ENCODE data around the gene CLEC16A. TPM values are rescaled to one million over a fixed set of nuclear protein-coding genes. Genes with fewer than 3 reads are reported as not detected.
A peak's percentile ranks its signal among the peaks of the same experiment; 100 is the strongest.

The CLEC16A gene
- total RNA-seq, 2 experiments from 2014 or later = 36.5 to 55.9 TPM

GRCh38 chr16:11038777-11039176 is 94.4 kb downstream of the CLEC16A start:
- CTCF ChIA-PET = no interaction called here
- Mint-ChIP-seq H3K36me3 (peaks cover 56% of the 10 kb centered on the region), H3K4me1 (peaks cover 22% of the 10 kb centered on the region), H3K4me3 (no peak overlapping the region), H3K27me3 (no peaks in the 10 kb centered on the region), H3K9me3 (ENCODE audit: low read depth) (no peaks in the 10 kb centered on the region), H3K27ac (no peak overlapping the region)
- DNase-seq (no peak), ATAC-seq (no peak)

GRCh38 chr16:11039726-11040125 is 95.4 kb downstream of the CLEC16A start:
- CTCF ChIA-PET = interaction anchor here (1.0 to 1.9 kb wide), 2 partner anchors 9 to 12 kb away, joined by 3 to 5 read pairs; no protein-coding TSS in a partner anchor

GRCh38 chr16:11042191-11042590 is 97.8 kb downstream of the CLEC16A start:
- H3K4me3 Mint-ChIP-seq = no peak overlapping the region
- no peaks in the 10 kb centered on the region for H3K27me3 Mint-ChIP-seq
- peaks cover 55% of the 10 kb centered on the region for H3K36me3 Mint-ChIP-seq
- DNase-seq = no peak
- CTCF ChIA-PET = interaction anchor here (1.0 kb wide), 1 partner anchor 16 kb away, joined by 4 read pairs; no protein-coding TSS in a partner anchor
- peaks cover 24% of the 10 kb centered on the region for H3K4me1 Mint-ChIP-seq
- H3K9me3 Mint-ChIP-seq (ENCODE audit: low read depth) = no peaks in the 10 kb centered on the region
- H3K27ac Mint-ChIP-seq = no peak overlapping the region
- no peak for ATAC-seq

More at GRCh38 chr16:11039726-11040125, 95.4 kb downstream of the CLEC16A start:
- Mint-ChIP-seq H3K36me3 (peaks cover 50% of the 10 kb centered on the region), H3K27me3 (no peaks in the 10 kb centered on the region), H3K27ac (no peak overlapping the region), H3K9me3 (ENCODE audit: low read depth) (no peaks in the 10 kb centered on the region), H3K4me1 (peaks cover 12% of the 10 kb centered on the region), H3K4me3 (no peak overlapping the region)
- DNase-seq (no peak), ATAC-seq (no peak)

- H3K4me1 Mint-ChIP-seq = peaks cover 55% of the 10 kb centered on the region
- CTCF ChIA-PET = interaction anchor here (1.0 to 2.3 kb wide), 4 partner anchors 12 to 55 kb away, joined by 3 to 5 read pairs (median 3); no protein-coding TSS in a partner anchor
- H3K27ac Mint-ChIP-seq = peak overlapping the region; percentile 34
- H3K9me3 Mint-ChIP-seq (ENCODE audit: low read depth) = no peaks in the 10 kb centered on the region
- no peak overlapping the region for H3K4me3 Mint-ChIP-seq
- peaks cover 58% of the 10 kb centered on the region for H3K36me3 Mint-ChIP-seq
- ATAC-seq (no peak), DNase-seq (no peak)
- no peaks in the 10 kb centered on the region for H3K27me3 Mint-ChIP-seq
These were observed 101.1 kb downstream of the CLEC16A start for GRCh38 chr16:11045441-11045840.

GRCh38 chr16:11045846-11046245 is 101.5 kb downstream of the CLEC16A start:
- H3K36me3 Mint-ChIP-seq = peaks cover 60% of the 10 kb centered on the region
- peak overlapping the region; percentile 34 for H3K27ac Mint-ChIP-seq

GRCh38 chr16:11046382-11046931 is 102.1 kb downstream of the CLEC16A start:
- CTCF ChIA-PET = interaction anchor here (1.0 to 2.3 kb wide), 4 partner anchors 13 to 54 kb away, joined by 3 to 5 read pairs (median 3); no protein-coding TSS in a partner anchor
- Mint-ChIP-seq H3K27ac (peak overlapping the region; percentile 14), H3K27me3 (no peaks in the 10 kb centered on the region), H3K9me3 (ENCODE audit: low read depth) (no peaks in the 10 kb centered on the region), H3K36me3 (peaks cover 58% of the 10 kb centered on the region), H3K4me1 (peaks cover 63% of the 10 kb centered on the region), H3K4me3 (no peak overlapping the region)
- ATAC-seq = no peak
- no peak for DNase-seq

More at GRCh38 chr16:11045846-11046245, 101.5 kb downstream of the CLEC16A start:
- Mint-ChIP-seq H3K27me3 (no peaks in the 10 kb centered on the region), H3K4me3 (no peak overlapping the region), H3K9me3 (ENCODE audit: low read depth) (no peaks in the 10 kb centered on the region), H3K4me1 (peaks cover 59% of the 10 kb centered on the region)
- DNase-seq (no peak), ATAC-seq (peak; percentile 45)
- CTCF ChIA-PET = interaction anchor here (1.0 to 2.3 kb wide), 4 partner anchors 12 to 54 kb away, joined by 3 to 5 read pairs (median 3); no protein-coding TSS in a partner anchor

- Mint-ChIP-seq H3K4me3 (no peak overlapping the region), H3K36me3 (peaks cover 56% of the 10 kb centered on the region), H3K27ac (no peak overlapping the region), H3K27me3 (no peaks in the 10 kb centered on the region), H3K4me1 (peaks cover 66% of the 10 kb centered on the region), H3K9me3 (ENCODE audit: low read depth) (no peaks in the 10 kb centered on the region)
- CTCF ChIA-PET = interaction anchor here (2.3 kb wide), 1 partner anchor 18 kb away, joined by 5 read pairs; no protein-coding TSS in a partner anchor
- DNase-seq (no peak), ATAC-seq (no peak)
These were observed 102.7 kb downstream of the CLEC16A start for GRCh38 chr16:11047057-11047456.

GRCh38 chr16:11047939-11048800 is 103.8 kb downstream of the CLEC16A start:
- no peak overlapping the region for H3K27ac Mint-ChIP-seq

GRCh38 chr16:11049396-11050059 is 105.2 kb downstream of the CLEC16A start:
- no peaks in the 10 kb centered on the region for H3K27me3 Mint-ChIP-seq
- CTCF ChIA-PET = interaction anchor here (0.7 to 1.4 kb wide), 2 partner anchors 10 to 55 kb away, joined by 3 to 4 read pairs; no protein-coding TSS in a partner anchor
- no peak overlapping the region for H3K4me3 Mint-ChIP-seq
- peaks cover 56% of the 10 kb centered on the region for H3K36me3 Mint-ChIP-seq
- ATAC-seq = no peak
- peaks cover 87% of the 10 kb centered on the region for H3K4me1 Mint-ChIP-seq
- DNase-seq = no peak
- H3K9me3 Mint-ChIP-seq (ENCODE audit: low read depth) = no peaks in the 10 kb centered on the region
- H3K27ac Mint-ChIP-seq = no peak overlapping the region

More at GRCh38 chr16:11047939-11048800, 103.8 kb downstream of the CLEC16A start:
- H3K4me3 Mint-ChIP-seq = no peak overlapping the region
- ATAC-seq (no peak), DNase-seq (no peak)
- CTCF ChIA-PET = interaction anchor here (2.3 kb wide), 1 partner anchor 19 kb away, joined by 5 read pairs; no protein-coding TSS in a partner anchor
- H3K4me1 Mint-ChIP-seq = peaks cover 74% of the 10 kb centered on the region
- no peaks in the 10 kb centered on the region for H3K27me3 Mint-ChIP-seq
- peaks cover 60% of the 10 kb centered on the region for H3K36me3 Mint-ChIP-seq
- no peaks in the 10 kb centered on the region for H3K9me3 Mint-ChIP-seq (ENCODE audit: low read depth)

- Mint-ChIP-seq H3K4me1 (peaks cover 95% of the 10 kb centered on the region), H3K9me3 (ENCODE audit: low read depth) (no peaks in the 10 kb centered on the region), H3K4me3 (no peak overlapping the region), H3K27ac (peak overlapping the region; percentile 92), H3K27me3 (no peaks in the 10 kb centered on the region), H3K36me3 (peaks cover 56% of the 10 kb centered on the region)
- CTCF ChIA-PET = interaction anchor here (0.9 to 4.8 kb wide), 7 partner anchors 17 to 205 kb away, joined by 3 to 36 read pairs (median 10); partner anchors contain the start of gene SOCS1
- ATAC-seq (no peak), DNase-seq (no peak)
These were observed 106.2 kb downstream of the CLEC16A start for GRCh38 chr16:11050536-11050935.

GRCh38 chr16:11050944-11051343 is 106.6 kb downstream of the CLEC16A start:
- ATAC-seq (no peak), DNase-seq (no peak)
- Mint-ChIP-seq H3K4me3 (no peak overlapping the region), H3K4me1 (peaks cover 95% of the 10 kb centered on the region), H3K27me3 (no peaks in the 10 kb centered on the region), H3K27ac (peak overlapping the region; percentile 92), H3K9me3 (ENCODE audit: low read depth) (no peaks in the 10 kb centered on the region), H3K36me3 (peaks cover 56% of the 10 kb centered on the region)
- CTCF ChIA-PET = interaction anchor here (0.9 to 4.8 kb wide), 10 partner anchors 17 to 205 kb away, joined by 3 to 36 read pairs (median 8); partner anchors contain the start of gene SOCS1

- H3K4me3 Mint-ChIP-seq = peak overlapping the region; percentile 58
These were observed 107.1 kb downstream of the CLEC16A start for GRCh38 chr16:11051430-11051829.

More at GRCh38 chr16:11051430-11051829, 107.1 kb downstream of the CLEC16A start:
- DNase-seq (peak; percentile 47), ATAC-seq (no peak)
- CTCF ChIA-PET = interaction anchor here (0.8 to 4.8 kb wide), 16 partner anchors 11 to 305 kb away, joined by 3 to 36 read pairs (median 6); partner anchors contain the start of gene SOCS1
- Mint-ChIP-seq H3K27ac (peak overlapping the region; percentile 92), H3K4me1 (peaks cover 95% of the 10 kb centered on the region), H3K27me3 (no peaks in the 10 kb centered on the region), H3K9me3 (ENCODE audit: low read depth) (no peaks in the 10 kb centered on the region), H3K36me3 (peaks cover 57% of the 10 kb centered on the region)

Measured in activated CD8-positive, alpha-beta memory T cell treated with anti-CD3 and anti-CD28 coated beads, Interleukin-2, amount 10 ng/mL, durations not matched to agents 7 days and 5 days (primary cell).